Smooth muscle cell (in vitro differentiated cells): ENCODE results near the gene CD72. TPM values are rescaled to one million over a fixed set of nuclear protein-coding genes. Genes with fewer than 3 reads are reported as not detected.

Source experiments
- DNase-seq: peaks from one replicate; lab custom pipeline; 2025; ENCODE audit not compliant: unreplicated experiment; lab: John Stamatoyannopoulos, UW
- H2AFZ ChIP-seq: fragments of 200-600 bp; sonication (generic); 2 replicates; pipeline ENCODE4 v1.6.0; 2016; ENCODE audit warnings: antibody characterized with exemption, low read depth, mild to moderate bottlenecking
- H3F3A ChIP-seq: fragments of 200-600 bp; sonication (generic); 2 replicates; pipeline ENCODE4 v1.6.0; 2017; ENCODE audit warnings: antibody characterized with exemption, low read depth
- H3K27ac ChIP-seq: fragments of 200-600 bp; sonication (generic); 2 replicates; pipeline ENCODE4 v1.5.1; 2016; ENCODE audit warnings: low read depth, mild to moderate bottlenecking
- H3K27me3 ChIP-seq: fragments of 200-600 bp; sonication (generic); 2 replicates; pipeline ENCODE4 v1.6.1; 2016; ENCODE audit warnings: low read depth, mild to moderate bottlenecking
- H3K36me3 ChIP-seq: fragments of 200-600 bp; sonication (generic); 2 replicates; pipeline ENCODE4 v1.5.1; 2016; ENCODE audit warnings: low read depth
- H3K4me1 ChIP-seq: fragments of 200-600 bp; sonication (generic); 2 replicates; pipeline ENCODE4 v1.5.1; 2016; ENCODE audit warnings: low read depth
- H3K4me2 ChIP-seq: fragments of 200-600 bp; sonication (generic); 2 replicates; pipeline ENCODE4 v1.6.0; 2016; ENCODE audit warnings: mild to moderate bottlenecking
- H3K4me3 ChIP-seq: fragments of 200-600 bp; sonication (generic); 2 replicates; pipeline ENCODE4 v1.5.1; 2016; ENCODE audit warnings: mild to moderate bottlenecking
- H3K79me2 ChIP-seq: fragments of 200-600 bp; sonication (generic); 2 replicates; pipeline ENCODE4 v1.6.0; 2016; ENCODE audit warnings: low read depth, mild to moderate bottlenecking
- H3K9ac ChIP-seq: fragments of 200-600 bp; sonication (generic); 2 replicates; pipeline ENCODE4 v1.6.0; 2016; ENCODE audit warnings: low read depth
- H3K9me3 ChIP-seq: fragments of 200-600 bp; sonication (generic); replicated peaks from 2 replicates; pipeline ENCODE4 v1.5.1; 2016; ENCODE audit warnings: low read depth
- H4K20me1 ChIP-seq: fragments of 200-600 bp; sonication (generic); 2 replicates; pipeline ENCODE4 v1.6.0; 2016; ENCODE audit warnings: low read depth
- CTCF ChIP-seq: fragments of 200-600 bp; sonication (generic); IDR thresholded peaks from 2 replicates; pipeline ENCODE4 v1.5.1; 2017; ENCODE audit warnings: borderline replicate concordance, mild to moderate bottlenecking, antibody characterized with exemption; ENCODE audit not compliant: insufficient read depth, poor library complexity, severe bottlenecking
- WGBS: methylation state at CpG from one replicate; pipeline ENCODE4 v1.1.7; 2016; ENCODE audit warnings: low lambda C conversion rate; 5-methylcytosine and 5-hydroxymethylcytosine counted together
- polyA plus RNA-seq: library from polyadenylated mRNA; unstranded; fragments of >200 nt; fragmentation: Nextera tagmentation; extraction: Ambion mirVana; gene quantifications from 2 replicates; pipeline ENCODE4 v1.2.1, GENCODE V29; 2016
- total RNA-seq: library from RNA; depleted of rRNA; stranded (reverse); fragments of >200 nt; gene quantifications from 2 replicates; pipeline ENCODE4 v1.2.3, GENCODE V29; 2014

The CD72 gene
- total and polyA plus RNA-seq, 2 experiments from 2014 or later, result 0.45 to 2.9 TPM

- peak; percentile 70 for DNase-seq
- H3K4me2 ChIP-seq, result peak within 1 kb of the TSS; percentile 91
- no peaks in the 10 kb centered on the region for H3K9me3 ChIP-seq
- H3K4me1 ChIP-seq, result peaks cover 7% of the 10 kb centered on the region
- H3K27ac ChIP-seq, result peak within 1 kb of the TSS; percentile 98
- H3K4me3 ChIP-seq, result peak within 1 kb of the TSS; percentile 82
- no peaks in the 10 kb centered on the region for H4K20me1 ChIP-seq
- peaks cover 5% of the 10 kb centered on the region for H3K79me2 ChIP-seq
- no peaks in the 10 kb centered on the region for H3K36me3 ChIP-seq
- WGBS, result 2% methylated on average over 67 of the region's 67 CpGs
- peak within 1 kb of the TSS; percentile 60 for H2AFZ ChIP-seq
- TF ChIP-seq CTCF, result peak; percentile 68
- peak within 1 kb of the TSS; percentile 99 for H3K9ac ChIP-seq
- no peaks in the 10 kb centered on the region for H3F3A ChIP-seq
- H3K27me3 ChIP-seq, result no peaks in the 10 kb centered on the region
Measured at GRCh38 chr9:35658137-35658967, 40.1 kb upstream of the CD72 start, which contains the start of gene CCDC107. Gene CCDC107 (plus strand): TSS chr9:35658292. CDS start chr9:35658380, 88 bp downstream.

DNA sequence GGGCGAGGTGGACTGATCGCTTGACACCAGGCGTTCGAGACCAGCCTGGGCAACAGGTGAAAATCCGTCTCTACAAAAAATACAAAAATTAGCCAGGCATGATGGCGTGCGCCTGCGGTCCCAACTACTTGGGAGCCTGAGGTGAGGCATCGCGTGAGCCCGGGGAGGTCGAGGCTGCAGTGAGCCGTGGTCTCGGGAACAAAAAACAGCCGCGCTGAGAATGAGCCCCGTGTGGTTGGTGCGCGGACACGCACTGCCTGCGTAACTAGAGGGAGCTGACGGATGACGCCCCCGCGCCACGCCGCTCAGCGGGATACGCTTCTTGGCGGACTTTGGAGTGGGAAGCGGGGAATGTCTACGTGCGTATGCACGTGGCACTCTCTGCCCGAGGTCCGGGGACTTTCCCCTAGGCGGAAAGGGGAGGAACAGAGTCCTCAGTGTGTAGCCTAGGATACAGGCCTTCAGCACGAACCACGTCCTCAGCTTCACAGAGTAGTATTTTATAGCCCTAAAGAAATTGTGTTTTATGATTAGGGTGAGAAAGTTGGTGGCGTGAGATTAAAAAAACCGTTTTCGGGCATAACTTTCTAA is 39.4 kb upstream of the CD72 start, which contains the start of gene RMRP:
Gene RMRP (minus strand): TSS at position 474 of the 591 bp plus-strand sequence.
- TF ChIP-seq CTCF, result no peak
- peak; percentile 82 for DNase-seq
- peak within 1 kb of the TSS; percentile 91 for H3K4me2 ChIP-seq

GRCh38 chr9:35656831-35657545 is 38.8 kb upstream of the CD72 start:
- H3K27ac ChIP-seq, result peak overlapping the region; percentile 89
- H4K20me1 ChIP-seq, result no peaks in the 10 kb centered on the region
- H3K9ac ChIP-seq, result peak overlapping the region; percentile 78
- TF ChIP-seq CTCF, result no peak
- no peaks in the 10 kb centered on the region for H3K27me3 ChIP-seq
- peak overlapping the region; percentile 33 for H2AFZ ChIP-seq
- no peaks in the 10 kb centered on the region for H3K36me3 ChIP-seq
- peaks cover 7% of the 10 kb centered on the region for H3K4me1 ChIP-seq
- no peaks in the 10 kb centered on the region for H3K9me3 ChIP-seq
- no peak for DNase-seq
- H3K79me2 ChIP-seq, result peaks cover 5% of the 10 kb centered on the region
- no peaks in the 10 kb centered on the region for H3F3A ChIP-seq
- peak overlapping the region; percentile 70 for H3K4me2 ChIP-seq
- 36% methylated on average over 25 of the region's 25 CpGs for WGBS
- peak overlapping the region; percentile 36 for H3K4me3 ChIP-seq

More for the DNA sequence above, 39.4 kb upstream of the CD72 start, which contains the start of gene RMRP:
- under 1% methylated on average over 42 of the region's 42 CpGs for WGBS
- Histone ChIP-seq H4K20me1 (no peaks in the 10 kb centered on the region), H3K9ac (peak within 1 kb of the TSS; percentile 99), H3K4me1 (peaks cover 7% of the 10 kb centered on the region), H3K9me3 (no peaks in the 10 kb centered on the region), H2AFZ (peak within 1 kb of the TSS; percentile 60), H3K79me2 (peaks cover 5% of the 10 kb centered on the region), H3F3A (no peaks in the 10 kb centered on the region), H3K27me3 (no peaks in the 10 kb centered on the region), H3K27ac (peak within 1 kb of the TSS; percentile 98), H3K36me3 (no peaks in the 10 kb centered on the region), H3K4me3 (peak within 1 kb of the TSS; percentile 82)
